CD4-positive, alpha-beta T cell treated with Interferon gamma for 1 hour (primary cell): ENCODE measurements around the gene LACTB.

Source experiments
- DNase-seq: peaks from one replicate; pipeline ENCODE4 v3.0.0-alpha.2; 2020

Gene LACTB

DNA sequence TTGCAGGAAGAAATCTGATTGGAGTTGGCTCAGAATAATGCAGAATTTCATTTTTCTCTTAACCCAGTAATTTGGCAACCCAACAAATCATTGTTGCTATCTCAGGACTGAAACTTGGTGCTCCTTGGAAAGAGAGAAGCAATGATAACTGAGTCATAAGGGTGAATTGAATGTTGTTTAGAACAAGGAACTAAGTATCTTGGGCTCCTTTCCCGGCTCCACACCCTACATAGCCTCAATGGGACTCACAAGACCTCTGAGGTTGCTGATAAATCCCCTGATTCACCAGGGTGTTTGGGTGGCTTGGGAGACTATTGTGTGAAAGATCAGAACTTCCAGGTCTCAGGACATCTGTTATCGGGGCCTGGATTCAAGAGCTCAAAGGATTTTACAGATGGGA lies 60.0 kb downstream of the LACTB start:
- DNase-seq: no peak

DNA sequence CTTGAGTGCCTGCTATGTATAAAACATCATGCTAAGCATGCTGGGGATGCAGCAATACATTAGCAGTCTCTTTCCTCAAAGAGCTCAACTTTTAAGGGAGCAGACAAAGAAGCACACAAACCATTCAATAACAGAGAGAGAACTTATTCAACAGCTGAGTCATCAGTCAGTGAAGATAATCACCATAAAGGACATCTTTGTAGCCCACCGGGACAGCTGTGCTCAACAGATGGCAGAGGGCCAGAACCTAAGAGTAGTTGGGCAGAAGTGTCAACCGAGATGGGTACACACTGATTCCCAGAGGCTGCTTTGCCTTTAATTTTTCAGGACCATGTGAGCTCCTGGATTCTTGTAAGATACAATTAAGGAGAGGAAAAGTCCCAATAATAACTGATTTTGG lies 63.5 kb downstream of the LACTB start:
- no peak for DNase-seq

DNA sequence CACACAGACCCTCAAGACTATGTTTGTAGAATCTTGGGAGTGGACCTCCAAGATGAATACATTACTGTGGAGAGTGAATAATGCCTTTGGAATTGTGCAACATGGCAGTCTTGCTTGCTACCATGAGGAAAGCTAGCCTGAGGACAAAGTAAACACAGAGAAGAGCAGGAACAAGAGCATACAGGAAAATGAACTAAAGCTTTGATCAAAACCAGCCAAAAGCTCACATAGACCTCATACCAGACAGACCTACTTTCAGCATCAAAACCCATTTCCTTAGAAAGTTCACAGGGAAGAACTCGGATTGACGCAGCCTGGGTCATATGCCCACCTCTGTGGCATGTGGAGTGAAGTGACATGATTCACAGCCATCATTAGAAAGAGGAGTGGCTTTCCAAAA lies 64.4 kb downstream of the LACTB start:
- no peak for DNase-seq

DNA sequence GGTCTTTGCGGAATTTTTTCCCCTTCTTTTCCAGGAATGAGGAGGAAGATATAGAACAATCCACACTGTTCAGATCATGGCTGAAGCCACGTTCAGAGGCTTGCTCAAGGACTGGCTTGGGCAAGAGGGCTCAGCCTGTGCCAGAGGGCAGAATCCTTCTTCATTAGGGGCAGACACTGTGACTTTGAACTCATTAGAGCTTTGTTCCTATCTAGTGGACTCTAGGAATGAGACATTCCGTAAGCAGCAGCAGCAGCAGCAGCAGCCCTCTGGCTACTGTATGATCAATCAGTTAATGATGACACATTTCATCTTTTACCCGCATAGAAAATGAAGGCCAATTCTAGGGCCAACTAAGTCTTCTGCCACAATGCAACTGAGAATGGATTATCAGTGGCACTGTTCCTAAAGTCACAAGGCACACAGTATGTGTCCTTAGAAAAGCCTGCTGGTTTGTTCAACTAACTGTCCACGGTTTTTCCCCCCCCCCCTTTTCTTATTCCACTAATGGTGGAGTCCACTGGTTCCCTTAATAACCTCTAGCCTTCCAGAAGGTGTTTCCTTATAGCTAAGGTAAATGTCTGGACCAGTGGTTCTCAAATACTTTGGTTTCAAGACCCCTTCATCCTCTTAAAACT lies 66.0 kb downstream of the LACTB start:
- DNase-seq: no peak

DNA sequence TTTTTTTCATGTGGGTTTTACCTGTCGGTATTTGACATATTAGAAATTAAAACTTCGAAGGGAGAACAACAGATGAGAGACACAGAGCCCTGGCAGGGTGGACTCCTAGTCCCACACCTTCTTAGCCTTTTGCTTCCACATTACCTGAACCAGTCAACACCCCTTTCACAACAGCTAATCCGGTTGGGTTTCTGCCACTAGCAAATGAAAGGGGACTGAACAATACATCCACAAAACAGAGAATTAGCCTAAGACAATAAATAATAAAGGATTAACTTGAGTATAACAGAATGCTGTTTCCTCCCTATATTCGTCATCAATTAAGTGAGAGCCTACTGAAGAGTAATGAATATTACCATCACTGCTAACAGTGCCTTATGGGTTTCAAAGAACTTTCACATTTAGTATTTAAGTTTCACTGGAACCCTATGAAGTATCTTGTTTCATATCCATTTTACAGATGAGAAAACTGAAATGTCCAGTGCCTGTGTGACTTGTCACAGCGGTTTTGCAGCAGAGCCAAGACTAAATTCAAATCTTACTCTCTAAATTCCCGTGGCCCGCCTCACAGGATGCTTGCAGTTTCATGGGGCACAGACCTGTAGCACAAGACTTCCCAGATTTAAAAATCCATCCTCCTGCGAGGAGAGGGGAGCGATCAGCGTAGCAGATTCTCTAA lies 66.7 kb downstream of the LACTB start:
- no peak for DNase-seq

DNA sequence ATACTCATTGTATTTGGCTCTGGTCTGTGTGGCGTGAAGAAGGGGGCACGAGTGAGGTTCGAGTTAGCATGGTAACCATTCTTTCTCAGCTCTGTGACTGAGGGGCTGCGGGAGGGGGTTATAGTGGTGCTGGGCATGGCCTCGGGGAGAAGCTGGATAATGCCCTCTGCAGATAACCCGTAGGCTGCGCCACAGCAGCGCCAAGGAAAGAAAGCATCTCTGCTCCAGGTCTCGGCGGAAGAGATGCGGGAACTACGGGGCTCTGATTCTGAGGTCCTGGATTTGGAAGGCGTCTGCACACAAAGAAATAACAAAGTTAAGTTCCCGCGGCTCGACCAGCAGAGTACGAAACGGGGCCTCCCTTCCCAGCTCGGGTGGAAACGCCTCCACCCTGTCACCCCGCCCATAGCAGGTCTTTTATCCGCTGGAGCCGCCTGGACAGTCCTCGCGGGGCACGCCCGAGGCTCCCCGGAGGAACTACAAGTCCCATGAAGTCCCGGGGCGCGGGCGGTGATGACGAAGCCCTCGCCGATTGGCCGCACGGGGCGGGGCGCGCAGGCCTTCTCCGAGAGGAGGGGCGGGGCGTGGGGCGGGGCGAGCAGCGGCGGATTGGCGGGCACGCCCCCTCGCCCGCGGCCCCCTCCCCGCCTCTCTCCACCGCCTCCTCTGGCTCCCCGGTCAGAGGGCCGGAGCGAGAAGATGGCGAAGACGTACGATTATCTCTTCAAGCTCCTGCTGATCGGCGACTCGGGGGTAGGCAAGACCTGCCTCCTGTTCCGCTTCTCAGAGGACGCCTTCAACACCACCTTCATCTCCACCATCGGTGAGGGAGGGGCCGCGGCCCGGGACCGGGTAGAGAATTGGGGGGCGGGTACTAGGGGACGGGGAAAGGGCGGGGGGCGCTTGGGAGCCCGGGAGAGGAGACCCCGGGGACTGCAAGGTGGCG lies 67.5 kb downstream of the LACTB start, which contains the start of gene RAB8B:
Gene RAB8B (plus strand): TSS at position 681 of the 946 bp plus-strand sequence. CDS start 19 bp downstream, at position 700.
- DNase-seq: peak; percentile 95

DNA sequence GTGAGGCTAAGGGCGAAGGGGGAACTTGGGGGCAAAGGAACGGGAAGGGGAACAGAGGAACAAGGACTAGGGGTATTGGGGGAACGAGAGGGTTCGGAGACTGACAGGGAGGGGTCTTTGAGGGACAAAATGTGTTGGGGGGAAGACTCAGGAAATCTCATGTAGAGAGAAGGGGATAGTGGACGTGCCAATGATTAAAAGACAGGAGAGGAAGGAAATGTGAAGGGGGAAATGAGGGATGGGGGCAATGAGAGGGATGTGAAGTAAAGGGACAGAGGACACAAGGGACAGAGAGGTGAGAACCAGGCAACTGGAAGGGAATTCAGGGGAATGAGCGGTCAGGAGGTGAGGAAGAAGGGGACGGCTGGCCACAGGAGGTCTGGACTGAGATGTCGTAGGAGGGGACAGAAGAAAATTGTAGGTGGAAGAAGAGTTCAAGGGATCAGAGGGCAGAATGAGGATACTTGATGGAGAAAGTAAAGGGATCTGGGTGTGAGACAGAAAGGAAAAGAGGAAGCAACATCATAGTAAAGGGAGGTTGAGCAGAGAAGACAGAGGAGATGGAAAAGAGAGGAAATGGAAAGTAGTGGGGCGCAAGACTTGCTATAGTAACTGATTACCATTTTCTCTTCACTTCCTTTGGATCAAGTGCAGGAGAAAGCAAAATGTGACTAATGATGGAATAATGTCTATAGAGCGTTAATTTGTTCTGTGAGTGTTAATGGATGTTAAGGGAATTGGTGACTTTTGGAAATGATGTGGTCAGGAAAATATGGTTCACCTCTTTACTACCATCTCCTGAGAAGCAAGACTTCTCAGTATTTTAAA lies 68.5 kb downstream of the LACTB start:
- no peak for DNase-seq

DNA sequence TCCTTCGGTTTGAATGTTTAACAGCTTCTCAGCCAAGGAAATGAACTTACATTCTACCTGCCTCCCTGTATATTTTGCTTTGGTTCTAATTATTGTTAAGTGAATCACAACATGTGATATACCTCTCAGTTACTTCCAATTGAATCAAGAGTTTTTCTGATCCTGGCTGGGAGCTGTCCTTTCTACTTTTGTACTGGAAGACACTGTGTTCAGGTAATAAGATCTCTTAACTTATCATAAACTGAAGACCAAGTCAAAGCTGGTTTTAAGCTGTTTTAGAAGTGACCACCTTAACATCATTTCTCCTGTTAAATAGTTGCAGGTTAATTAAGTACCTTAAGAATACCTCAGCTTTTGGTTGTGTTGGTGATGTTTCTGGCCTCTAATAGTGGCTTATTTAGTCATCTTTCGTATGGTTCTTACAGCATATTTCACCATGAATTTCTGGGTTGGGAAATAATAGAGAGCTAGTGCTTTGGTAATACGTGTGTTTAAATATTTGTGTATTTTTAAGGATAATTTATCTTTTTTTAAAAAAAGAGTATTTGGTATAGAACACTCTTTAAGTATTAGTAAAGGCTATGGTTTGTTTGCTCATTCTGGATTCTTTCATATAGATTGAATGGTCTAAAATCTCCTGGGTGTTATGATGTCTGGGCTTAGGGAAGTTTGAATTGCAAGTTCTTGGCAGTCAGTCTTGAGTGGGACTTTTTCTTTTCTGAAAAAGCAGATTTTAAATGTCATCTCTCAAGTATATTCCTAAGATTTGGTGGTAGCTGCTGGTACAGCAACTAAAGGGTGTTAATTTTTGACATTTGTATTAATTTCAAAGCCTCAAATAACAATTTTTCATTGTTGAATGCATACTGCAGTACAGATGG lies 69.3 kb downstream of the LACTB start:
- DNase-seq: no peak
